Measurements from ENCODE around the gene SIGLEC1. TPM values are rescaled to one million over a fixed set of nuclear protein-coding genes. Genes with fewer than 3 reads are reported as not detected.

The SIGLEC1 gene
- total RNA-seq, 1 donor from 2014 or later: 6.4 TPM

DNA sequence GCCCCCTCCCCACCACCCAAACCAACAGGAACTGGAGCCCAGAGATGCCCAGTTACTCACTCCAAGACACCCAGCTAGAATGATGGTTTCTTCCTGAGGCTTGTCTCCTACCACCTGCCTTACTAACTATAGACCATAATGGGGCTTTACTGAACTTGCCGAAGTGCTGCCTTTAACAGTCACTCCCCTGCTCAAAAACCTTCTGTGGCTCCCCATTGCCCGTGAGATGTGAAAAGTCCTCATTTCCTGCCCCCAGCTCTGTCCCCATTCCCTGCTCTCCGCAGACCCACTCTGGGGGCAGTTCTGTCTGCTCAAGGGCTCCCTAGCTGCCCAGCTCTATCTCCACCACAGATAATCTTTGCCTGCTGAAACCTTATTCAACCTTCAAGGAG, 4.9 kb downstream of the SIGLEC1 start:
- no peak for DNase-seq
- peaks cover 24% of the 10 kb centered on the region for H3K4me1 ChIP-seq
- TF ChIP-seq, protein P1, sequence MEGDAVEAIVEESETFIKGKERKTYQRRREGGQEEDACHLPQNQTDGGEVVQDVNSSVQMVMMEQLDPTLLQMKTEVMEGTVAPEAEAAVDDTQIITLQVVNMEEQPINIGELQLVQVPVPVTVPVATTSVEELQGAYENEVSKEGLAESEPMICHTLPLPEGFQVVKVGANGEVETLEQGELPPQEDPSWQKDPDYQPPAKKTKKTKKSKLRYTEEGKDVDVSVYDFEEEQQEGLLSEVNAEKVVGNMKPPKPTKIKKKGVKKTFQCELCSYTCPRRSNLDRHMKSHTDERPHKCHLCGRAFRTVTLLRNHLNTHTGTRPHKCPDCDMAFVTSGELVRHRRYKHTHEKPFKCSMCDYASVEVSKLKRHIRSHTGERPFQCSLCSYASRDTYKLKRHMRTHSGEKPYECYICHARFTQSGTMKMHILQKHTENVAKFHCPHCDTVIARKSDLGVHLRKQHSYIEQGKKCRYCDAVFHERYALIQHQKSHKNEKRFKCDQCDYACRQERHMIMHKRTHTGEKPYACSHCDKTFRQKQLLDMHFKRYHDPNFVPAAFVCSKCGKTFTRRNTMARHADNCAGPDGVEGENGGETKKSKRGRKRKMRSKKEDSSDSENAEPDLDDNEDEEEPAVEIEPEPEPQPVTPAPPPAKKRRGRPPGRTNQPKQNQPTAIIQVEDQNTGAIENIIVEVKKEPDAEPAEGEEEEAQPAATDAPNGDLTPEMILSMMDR (IDR thresholded peaks at IDR 0.05; ENCODE audit: borderline replicate concordance): no peak
- no peaks in the 10 kb centered on the region for H3K36me3 ChIP-seq
- no peak overlapping the region for H3K4me3 ChIP-seq
- H3K9me3 ChIP-seq (replicated peaks): no peaks in the 10 kb centered on the region
- intact Hi-C loops (cut with micrococcal nuclease): no loop called here
- H3K27me3 ChIP-seq (ENCODE audit: low read depth): no peaks in the 10 kb centered on the region
- no peak overlapping the region for H3K27ac ChIP-seq (replicated peaks)

DNA sequence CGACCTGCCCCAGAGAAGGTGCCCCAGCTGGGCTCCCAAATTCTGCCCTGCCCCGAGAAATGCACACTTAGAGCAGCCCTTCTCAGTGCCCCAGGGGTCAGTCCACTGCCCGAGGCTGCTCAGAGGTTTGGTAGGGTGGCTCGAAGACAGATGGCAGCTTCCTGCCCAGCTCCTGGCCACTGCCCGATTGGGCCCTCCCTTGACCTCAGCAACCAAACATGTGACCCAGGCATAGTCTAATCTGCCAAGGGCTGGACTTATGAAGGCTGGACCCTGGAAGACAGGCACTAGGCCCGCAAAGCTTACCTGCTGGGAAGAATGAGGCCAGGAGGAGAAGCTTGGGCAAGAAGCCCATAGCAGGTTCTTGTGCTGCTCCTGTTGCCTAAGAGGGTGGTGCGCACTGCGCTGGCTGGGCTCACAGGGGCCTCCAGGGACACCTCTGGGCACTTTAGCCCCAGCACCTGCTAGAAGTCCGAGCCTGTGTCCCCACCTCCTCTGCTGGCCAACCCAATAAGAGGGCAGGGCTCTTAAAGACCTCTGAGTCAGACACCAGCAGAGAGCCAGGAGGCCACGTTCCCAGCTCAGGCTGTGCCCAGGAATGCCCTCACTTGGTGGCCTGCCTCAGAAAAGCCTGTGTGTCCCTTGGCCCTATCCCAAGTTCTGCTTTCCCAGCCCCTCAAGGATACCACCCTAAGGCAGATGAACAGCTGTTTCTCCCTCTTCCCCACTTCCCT, 5.5 kb downstream of the SIGLEC1 start:
- H3K4me1 ChIP-seq: peaks cover 24% of the 10 kb centered on the region
- intact Hi-C loops (cut with micrococcal nuclease): no loop called here
- no peaks in the 10 kb centered on the region for H3K27me3 ChIP-seq (ENCODE audit: low read depth)
- H3K9me3 ChIP-seq (replicated peaks): no peaks in the 10 kb centered on the region
- no peaks in the 10 kb centered on the region for H3K36me3 ChIP-seq
- DNase-seq: no peak
- H3K27ac ChIP-seq (replicated peaks): no peak overlapping the region
- TF ChIP-seq, protein P1 (IDR thresholded peaks at IDR 0.05; ENCODE audit: borderline replicate concordance): no peak
- no peak overlapping the region for H3K4me3 ChIP-seq

DNA sequence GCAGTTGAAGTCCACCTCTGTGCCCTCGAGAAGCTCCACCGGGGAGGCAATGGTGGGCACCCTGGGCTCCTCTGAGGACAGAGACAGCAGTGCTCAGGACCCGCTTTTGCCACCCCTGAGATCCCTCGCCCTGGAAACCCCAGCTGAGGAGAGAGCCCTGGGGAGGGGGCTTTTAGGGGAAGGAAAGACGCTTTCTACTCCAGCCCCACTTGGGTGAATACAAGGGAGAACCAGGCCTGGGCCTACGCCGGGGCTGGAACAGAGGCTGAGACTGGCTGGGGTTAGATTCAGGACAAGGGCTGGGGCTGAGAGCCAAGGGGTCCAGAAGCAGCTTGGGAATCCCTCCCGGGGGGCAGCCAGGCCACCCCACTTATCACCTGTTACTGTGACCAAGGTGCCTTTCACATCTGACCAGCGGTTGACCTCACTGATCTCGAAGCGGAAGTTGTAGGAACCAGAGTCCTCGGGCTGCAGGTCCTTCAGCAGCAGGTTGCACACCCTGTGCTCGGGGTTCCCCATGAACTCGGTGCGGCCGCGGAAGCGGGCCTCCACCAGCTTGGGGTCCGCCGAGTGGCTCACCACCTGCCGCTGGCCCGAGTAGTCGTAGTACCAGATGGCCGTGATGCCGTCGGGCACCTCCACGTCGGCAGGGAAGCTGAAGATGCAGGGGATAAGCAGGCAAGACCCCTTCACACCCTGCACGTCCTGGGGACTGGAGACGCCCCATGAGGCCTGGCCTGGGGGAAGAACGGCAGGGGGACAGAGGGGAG, 6.2 kb downstream of the SIGLEC1 start:
- Histone ChIP-seq H3K9me3 (replicated peaks) (no peaks in the 10 kb centered on the region), H3K36me3 (no peaks in the 10 kb centered on the region), H3K4me1 (peaks cover 22% of the 10 kb centered on the region), H3K27ac (replicated peaks) (no peak overlapping the region), H3K27me3 (ENCODE audit: low read depth) (no peaks in the 10 kb centered on the region), H3K4me3 (no peak overlapping the region)
- DNase-seq: no peak
- TF ChIP-seq, protein P1 (IDR thresholded peaks at IDR 0.05; ENCODE audit: borderline replicate concordance): no peak
- intact Hi-C loops (cut with micrococcal nuclease): no loop called here

DNA sequence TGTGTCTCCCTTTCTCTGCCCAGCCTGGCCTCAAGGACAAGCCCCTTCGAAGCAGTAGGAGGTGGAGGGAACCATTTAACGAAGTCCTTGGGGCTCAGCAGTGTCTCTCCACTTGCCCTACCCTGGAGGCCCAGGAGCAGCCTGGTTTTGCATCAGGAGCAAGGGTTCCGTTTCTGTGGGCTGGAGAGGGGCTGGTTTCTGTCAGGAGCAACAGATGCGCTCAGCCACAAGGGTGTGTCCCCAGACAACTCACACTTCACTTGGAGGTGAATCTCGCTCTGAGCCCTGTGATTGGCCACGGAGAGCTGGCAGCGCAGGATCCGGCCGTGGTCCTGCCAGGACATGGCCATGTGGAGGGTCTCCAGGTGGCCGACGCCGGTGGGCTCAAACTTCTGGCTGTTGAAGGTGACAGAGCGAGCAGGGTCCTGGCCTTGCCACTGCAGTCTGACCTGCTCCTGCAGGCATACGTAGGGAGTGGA, 6.9 kb downstream of the SIGLEC1 start:
- intact Hi-C loops (cut with micrococcal nuclease): no loop called here
- Histone ChIP-seq H3K4me3 (no peak overlapping the region), H3K36me3 (no peaks in the 10 kb centered on the region), H3K27me3 (ENCODE audit: low read depth) (no peaks in the 10 kb centered on the region), H3K4me1 (peaks cover 16% of the 10 kb centered on the region), H3K9me3 (replicated peaks) (no peaks in the 10 kb centered on the region), H3K27ac (replicated peaks) (no peak overlapping the region)
- TF ChIP-seq, protein P1 (IDR thresholded peaks at IDR 0.05; ENCODE audit: borderline replicate concordance): no peak
- DNase-seq: no peak

DNA sequence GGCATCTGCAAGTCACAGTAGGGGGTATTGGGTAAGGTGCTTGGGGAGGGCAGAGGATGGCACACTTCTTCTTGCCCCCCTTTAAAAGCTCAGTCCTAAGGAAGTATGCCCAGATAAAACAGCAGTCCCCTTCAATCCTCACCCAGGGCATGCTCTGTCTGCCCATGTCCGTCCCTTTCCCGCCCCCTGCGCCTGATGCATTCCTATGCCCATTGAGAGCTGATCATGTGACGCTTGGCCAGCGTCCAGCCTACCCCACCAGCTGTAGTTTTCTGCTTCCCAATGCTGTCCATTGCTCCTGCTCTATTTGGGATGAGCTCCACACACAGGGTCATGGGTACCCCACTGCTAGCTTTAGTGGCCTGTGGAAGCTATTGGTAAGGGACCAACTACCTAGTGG, 8.3 kb downstream of the SIGLEC1 start:
- Histone ChIP-seq H3K9me3 (replicated peaks) (no peaks in the 10 kb centered on the region), H3K4me3 (no peak overlapping the region), H3K4me1 (peaks cover 8% of the 10 kb centered on the region), H3K27me3 (ENCODE audit: low read depth) (no peaks in the 10 kb centered on the region), H3K27ac (replicated peaks) (no peak overlapping the region), H3K36me3 (no peaks in the 10 kb centered on the region)
- DNase-seq: no peak
- intact Hi-C loops (cut with micrococcal nuclease): no loop called here
- TF ChIP-seq, protein P1 (IDR thresholded peaks at IDR 0.05; ENCODE audit: borderline replicate concordance): no peak

Measured in left ventricle myocardium inferior (tissue), 1 donor.